HG03103 (cell line): Measurements from ENCODE around the gene CEP164.

Experiments used
- ATAC-seq: cut with Tn5 transposase; IDR thresholded peaks from one replicate; pipeline ENCODE4 v1.9.1; 2021; ENCODE audit warnings: low read depth; ENCODE audit not compliant: unreplicated experiment

The CEP164 gene

GRCh38 chr11:117417856-117418255, 90.2 kb downstream of the CEP164 start:
- ATAC-seq = no peak

- no peak for ATAC-seq
These were observed 91.3 kb downstream of the CEP164 start for GRCh38 chr11:117418737-117419481.

- no peak for ATAC-seq
These were observed 92.0 kb downstream of the CEP164 start for GRCh38 chr11:117419482-117420142.

GRCh38 chr11:117420143-117420485, 92.5 kb downstream of the CEP164 start:
- ATAC-seq = no peak

- ATAC-seq = no peak
These were observed 92.9 kb downstream of the CEP164 start for GRCh38 chr11:117420598-117420997.

GRCh38 chr11:117421041-117421440, 93.4 kb downstream of the CEP164 start:
- no peak for ATAC-seq

- no peak for ATAC-seq
These were observed 93.8 kb downstream of the CEP164 start for GRCh38 chr11:117421476-117421875.

GRCh38 chr11:117423046-117423575, 95.5 kb downstream of the CEP164 start:
- ATAC-seq = no peak

GRCh38 chr11:117424781-117425180, 97.1 kb downstream of the CEP164 start:
- ATAC-seq = no peak

- no peak for ATAC-seq
These were observed 98.1 kb downstream of the CEP164 start for GRCh38 chr11:117425679-117426296.

- no peak for ATAC-seq
These were observed 98.6 kb downstream of the CEP164 start for GRCh38 chr11:117426297-117426685.

- no peak for ATAC-seq
These were observed 99.3 kb downstream of the CEP164 start for GRCh38 chr11:117426941-117427340.

GRCh38 chr11:117427356-117427874, 99.8 kb downstream of the CEP164 start:
- ATAC-seq = no peak

- no peak for ATAC-seq
These were observed 100.7 kb downstream of the CEP164 start for GRCh38 chr11:117428186-117428855.

- ATAC-seq = no peak
These were observed 101.2 kb downstream of the CEP164 start for GRCh38 chr11:117428856-117429229.

GRCh38 chr11:117430293-117430955, 102.8 kb downstream of the CEP164 start:
- no peak for ATAC-seq

GRCh38 chr11:117431436-117431835, 103.8 kb downstream of the CEP164 start:
- ATAC-seq = no peak

- no peak for ATAC-seq
These were observed 106.1 kb downstream of the CEP164 start for GRCh38 chr11:117433717-117434116.

GRCh38 chr11:117434481-117434880, 106.8 kb downstream of the CEP164 start:
- ATAC-seq = no peak

GRCh38 chr11:117435326-117435725, 107.7 kb downstream of the CEP164 start:
- ATAC-seq = no peak
